GM21515 (cell line): ENCODE data around the gene TDRD9.

ENCODE experiments used
- ATAC-seq: cut with Tn5 transposase; IDR thresholded peaks from one replicate; pipeline ENCODE4 v1.9.1; 2021; ENCODE audit not compliant: unreplicated experiment

Gene TDRD9

GRCh38 chr14:104101651-104102281 is 173.5 kb downstream of the TDRD9 start:
- no peak for ATAC-seq
